ENCODE data around the gene SLC37A1.

SLC37A1 gene

GRCh38 chr21:42558846-42559245 lies 45.2 kb downstream of the SLC37A1 start:
- H3K4me3 ChIP-seq (ENCODE audit: low read depth, low read length) = no peak overlapping the region

DNA sequence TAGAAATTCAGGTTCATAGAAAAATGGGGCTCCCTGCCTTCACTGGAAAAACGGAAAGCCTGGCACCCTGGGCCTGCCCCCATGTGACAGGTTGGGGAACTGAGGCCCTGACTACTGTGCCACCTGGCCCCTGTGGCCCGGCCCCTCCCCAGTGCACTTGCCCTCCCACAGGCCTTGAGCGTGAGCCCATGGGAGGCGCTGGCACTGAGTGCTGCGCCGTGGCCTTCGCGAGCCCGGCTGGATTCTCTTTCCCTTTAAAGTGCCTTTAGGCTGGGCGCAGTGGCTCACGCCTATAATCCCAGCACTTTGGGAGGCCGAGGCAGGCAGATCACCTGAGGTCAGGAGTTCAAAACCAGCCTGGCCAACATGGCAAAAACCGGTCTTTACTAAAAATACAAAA lies 45.7 kb downstream of the SLC37A1 start:
- H3K4me3 ChIP-seq (ENCODE audit: low read depth, low read length) = no peak overlapping the region

DNA sequence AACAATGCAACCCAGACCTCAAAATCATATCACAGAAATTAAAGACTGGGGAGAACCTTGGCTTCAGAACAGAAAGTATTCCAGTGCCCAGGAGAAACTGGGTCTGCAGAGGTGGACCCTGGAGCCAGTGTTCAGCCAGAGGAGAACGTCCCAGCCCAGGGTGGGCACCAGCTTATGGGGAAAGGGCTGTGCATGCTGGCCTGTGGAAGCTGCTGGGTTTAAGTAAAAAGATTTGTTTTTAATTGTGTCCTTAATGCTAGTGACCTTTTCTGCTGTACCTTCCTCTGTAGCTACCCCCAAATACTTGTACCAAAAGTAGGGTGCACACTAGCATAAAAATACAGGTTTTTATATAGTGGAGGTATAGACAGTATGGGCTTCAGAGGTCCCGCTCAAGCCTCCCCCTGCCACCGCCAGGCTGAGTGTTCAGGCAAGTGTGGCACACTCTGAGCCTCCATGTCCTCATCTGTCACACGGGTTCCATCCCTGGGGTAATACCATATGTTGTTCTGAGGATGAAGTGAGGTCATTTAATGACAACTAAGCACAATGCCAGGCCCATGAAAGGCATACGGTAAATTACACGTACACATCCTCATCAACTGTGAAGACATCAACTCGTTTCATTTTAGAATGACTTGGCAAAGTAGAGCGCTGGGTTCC lies 47.0 kb downstream of the SLC37A1 start:
- no peak overlapping the region for H3K4me3 ChIP-seq (ENCODE audit: low read depth, low read length)

DNA sequence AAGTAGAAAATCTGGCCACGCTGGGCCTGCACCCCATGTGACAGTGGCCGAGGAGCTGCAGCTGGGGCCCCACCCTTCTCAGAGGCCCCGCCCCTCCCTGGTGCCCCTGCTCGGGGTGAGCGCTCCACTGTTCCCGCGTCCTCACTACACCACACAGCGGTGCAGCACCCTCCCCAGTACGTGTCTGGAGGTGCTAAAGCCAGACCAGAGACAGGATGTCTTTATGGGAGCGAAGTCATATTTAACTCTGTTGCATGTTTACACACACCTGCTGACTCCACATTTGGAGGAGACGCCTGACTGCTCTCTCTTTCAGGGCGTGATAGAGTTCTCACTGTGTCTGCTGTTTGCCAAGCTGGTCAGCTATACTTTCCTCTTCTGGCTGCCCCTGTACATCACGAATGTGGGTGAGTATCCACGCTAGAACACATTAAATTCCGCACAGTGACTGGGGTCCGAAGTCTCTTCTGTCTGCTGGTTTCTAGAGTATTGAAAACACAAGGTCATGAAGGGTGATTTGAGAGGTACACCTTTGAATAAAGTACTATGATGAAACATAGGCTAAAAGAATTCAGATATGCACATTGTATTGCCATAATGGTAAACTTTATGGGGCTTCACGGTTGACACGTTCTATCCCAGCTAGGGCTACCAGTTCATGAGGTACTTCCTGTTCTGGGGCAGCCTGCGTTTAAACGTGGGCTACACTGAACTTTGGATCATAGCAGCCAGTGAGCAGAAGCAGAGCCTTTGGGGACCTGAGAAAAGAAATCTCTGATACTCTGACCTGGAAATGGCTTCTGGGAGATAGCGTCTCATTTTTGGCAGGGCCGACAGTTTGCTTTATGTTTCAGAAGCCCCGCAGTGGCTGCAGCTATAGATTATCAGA lies 48.4 kb downstream of the SLC37A1 start:
- H3K4me3 ChIP-seq (ENCODE audit: low read depth, low read length) = no peak overlapping the region

DNA sequence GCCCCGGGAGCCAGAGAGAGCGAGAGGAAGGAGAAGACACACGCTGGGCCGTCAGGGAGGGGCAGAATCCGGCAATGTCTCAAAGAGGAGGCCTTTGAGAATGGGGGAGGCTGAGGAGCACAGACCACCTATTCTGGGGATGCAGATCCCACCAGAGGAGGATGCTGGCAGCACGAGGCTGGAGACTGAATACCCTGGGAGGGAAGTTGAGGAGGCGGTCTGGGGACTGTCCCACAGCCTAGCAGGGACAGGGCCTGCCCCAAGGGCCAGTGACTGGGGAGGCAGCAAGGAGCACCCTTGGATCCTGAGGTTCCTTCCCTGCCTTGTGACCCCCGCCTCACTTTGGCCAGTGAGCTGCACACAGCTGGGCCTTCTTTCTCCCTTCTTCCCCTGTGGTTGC lies 49.2 kb downstream of the SLC37A1 start:
- H3K4me3 ChIP-seq (ENCODE audit: low read depth, low read length) = no peak overlapping the region

- H3K4me3 ChIP-seq (ENCODE audit: low read depth, low read length) = no peak overlapping the region
Observed at GRCh38 chr21:42563261-42563660, 49.6 kb downstream of the SLC37A1 start.

GRCh38 chr21:42563686-42564085 lies 50.0 kb downstream of the SLC37A1 start:
- no peak overlapping the region for H3K4me3 ChIP-seq (ENCODE audit: low read depth, low read length)

- no peak overlapping the region for H3K4me3 ChIP-seq (ENCODE audit: low read depth, low read length)
Observed at GRCh38 chr21:42564561-42564971, 50.9 kb downstream of the SLC37A1 start.

- H3K4me3 ChIP-seq (ENCODE audit: low read depth, low read length) = no peak overlapping the region
Observed at GRCh38 chr21:42565206-42565810, 51.7 kb downstream of the SLC37A1 start.

DNA sequence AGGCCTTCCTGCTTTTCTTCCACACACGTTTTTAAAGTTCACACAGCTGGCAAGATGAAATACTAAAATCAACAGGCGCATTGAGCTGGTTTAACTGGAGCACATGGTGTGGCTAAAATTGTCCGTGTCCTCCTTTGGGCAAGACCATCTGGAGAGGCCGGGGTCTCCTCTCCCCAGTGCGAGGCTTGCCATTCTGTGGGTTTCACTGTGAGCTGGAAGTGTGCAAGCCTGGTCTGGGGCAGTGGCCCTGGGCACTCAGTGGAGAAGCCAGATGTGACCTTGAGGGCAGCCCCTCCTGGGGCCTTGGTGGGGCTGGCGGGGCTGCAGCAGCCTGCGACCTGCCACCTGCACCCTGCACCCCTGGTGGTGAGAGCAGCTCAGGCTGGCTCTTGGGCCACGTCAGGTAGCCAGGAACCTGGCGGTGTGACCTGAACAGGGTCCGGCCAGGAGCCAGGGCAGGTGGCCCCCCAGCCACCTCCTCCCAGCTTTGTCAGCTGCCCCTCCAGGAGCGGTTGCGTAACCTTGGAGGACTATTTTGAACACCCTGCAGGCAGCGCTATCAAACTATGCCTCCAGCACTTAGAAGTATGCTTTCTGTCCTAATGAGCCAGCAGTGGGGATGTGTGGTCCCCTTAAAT lies 52.4 kb downstream of the SLC37A1 start:
- H3K4me3 ChIP-seq (ENCODE audit: low read depth, low read length) = no peak overlapping the region

GRCh38 chr21:42566524-42567213 lies 53.0 kb downstream of the SLC37A1 start:
- no peak overlapping the region for H3K4me3 ChIP-seq (ENCODE audit: low read depth, low read length)

DNA sequence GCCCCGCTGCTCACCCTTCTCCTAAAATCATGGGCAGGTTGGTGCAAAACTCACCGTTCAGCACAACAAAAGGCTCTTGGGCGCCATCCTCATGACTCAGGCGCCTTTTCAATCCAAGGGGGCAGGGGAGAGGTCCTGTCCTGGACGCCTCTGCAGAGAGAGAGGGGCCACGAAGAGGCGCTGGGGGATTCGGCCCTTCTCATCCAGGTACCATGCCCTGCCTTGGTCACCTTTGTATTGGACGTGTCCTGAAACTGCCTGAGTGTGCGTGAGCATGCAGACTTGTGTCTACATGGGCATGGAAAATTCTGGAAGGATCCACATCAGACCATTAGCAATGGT lies 53.5 kb downstream of the SLC37A1 start:
- no peak overlapping the region for H3K4me3 ChIP-seq (ENCODE audit: low read depth, low read length)

GRCh38 chr21:42567861-42568260 lies 54.2 kb downstream of the SLC37A1 start:
- H3K4me3 ChIP-seq (ENCODE audit: low read depth, low read length) = no peak overlapping the region

- no peak overlapping the region for H3K4me3 ChIP-seq (ENCODE audit: low read depth, low read length)
Observed at GRCh38 chr21:42568376-42568775, 54.7 kb downstream of the SLC37A1 start.

DNA sequence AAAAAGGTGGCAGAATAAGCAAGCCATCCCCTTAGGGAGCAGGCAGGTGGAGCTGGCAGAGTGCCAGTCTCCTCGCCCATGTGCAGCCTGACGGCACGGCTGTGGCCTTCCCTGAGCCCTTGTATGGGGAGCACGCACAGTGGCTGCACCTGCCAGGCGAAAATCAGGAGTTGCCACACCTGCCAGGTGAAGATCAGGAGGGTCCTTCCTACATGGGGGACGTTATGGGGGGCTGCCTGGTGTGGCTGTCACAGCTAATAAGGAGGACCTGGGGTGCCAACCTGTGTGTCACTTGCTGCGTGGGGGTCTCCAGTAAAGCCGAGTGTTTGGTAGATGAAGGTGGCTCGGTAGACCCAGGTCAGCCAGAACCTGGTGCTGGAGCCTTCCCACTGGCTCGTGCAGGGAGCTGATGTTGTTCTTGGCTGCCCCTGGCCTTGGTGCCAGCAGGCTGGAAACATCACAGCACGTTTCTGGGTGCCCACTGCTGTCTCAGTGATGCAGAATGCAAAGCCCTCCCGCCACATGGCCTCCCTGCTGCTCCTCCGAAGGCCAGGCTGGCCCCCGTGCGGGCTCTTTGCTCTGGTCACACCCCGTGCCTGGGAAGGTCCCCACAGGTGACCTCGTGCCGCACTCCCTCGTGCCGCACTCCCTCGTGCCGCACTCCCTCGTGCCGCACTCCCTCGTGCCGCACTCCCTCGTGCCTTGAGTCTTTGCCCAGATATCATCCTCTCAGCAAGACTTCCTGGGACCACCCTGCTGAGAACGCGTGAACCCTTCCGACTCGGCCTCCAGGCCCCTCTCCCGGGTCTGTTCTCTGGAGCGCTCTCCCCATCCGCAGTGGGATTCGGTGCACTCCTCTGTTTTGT lies 55.4 kb downstream of the SLC37A1 start:
- H3K4me3 ChIP-seq (ENCODE audit: low read depth, low read length) = no peak overlapping the region

DNA sequence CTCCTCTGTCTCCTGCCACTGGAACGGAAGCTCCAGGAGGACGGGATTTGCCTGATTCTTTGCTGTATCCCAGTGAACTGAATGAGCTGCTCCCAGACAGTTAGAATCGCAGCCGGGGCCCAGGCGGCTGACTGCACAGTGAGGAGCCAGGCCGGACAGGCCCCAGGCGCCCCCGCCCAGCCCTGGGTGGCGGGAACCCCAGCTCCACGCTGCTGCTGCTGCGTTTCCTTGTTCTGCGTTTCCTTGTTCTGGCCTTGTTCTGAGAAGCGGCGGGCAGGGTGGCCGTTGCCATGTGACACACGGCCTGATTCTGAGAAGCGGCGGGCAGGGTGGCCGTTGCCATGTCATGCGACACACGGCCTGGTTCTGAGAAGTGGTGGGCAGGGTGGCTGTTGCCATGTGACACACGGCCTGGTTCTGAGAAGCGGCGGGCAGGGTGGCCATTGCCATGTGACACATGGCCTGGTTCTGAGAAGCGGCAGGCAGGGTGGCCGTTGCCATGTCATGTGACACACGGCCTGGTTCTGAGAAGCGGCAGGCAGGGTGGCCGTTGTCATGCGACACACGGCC lies 56.2 kb downstream of the SLC37A1 start:
- H3K4me3 ChIP-seq (ENCODE audit: low read depth, low read length) = no peak overlapping the region

DNA sequence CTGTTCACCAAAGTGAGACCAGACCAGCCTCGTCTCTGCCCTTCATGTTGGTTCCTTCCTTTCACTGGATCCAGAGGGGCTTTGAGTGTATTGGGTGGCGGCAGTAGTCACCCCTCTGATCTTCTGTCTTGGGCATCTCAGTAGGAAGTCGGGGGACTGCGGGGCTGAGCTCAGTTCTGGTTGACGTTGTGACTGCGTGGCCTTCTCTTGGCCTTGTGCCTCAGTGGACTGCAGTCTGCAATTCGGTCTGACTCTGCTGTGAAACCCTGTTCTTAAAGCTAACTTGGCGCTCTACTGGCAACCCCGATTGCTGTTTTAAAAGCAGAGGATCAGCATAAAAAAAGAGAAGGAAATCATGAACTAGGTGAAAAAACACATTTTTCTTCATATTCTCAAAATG lies 56.7 kb downstream of the SLC37A1 start:
- no peak overlapping the region for H3K4me3 ChIP-seq (ENCODE audit: low read depth, low read length)

GRCh38 chr21:42570841-42571387 lies 57.3 kb downstream of the SLC37A1 start:
- H3K4me3 ChIP-seq (ENCODE audit: low read depth, low read length) = no peak overlapping the region

DNA sequence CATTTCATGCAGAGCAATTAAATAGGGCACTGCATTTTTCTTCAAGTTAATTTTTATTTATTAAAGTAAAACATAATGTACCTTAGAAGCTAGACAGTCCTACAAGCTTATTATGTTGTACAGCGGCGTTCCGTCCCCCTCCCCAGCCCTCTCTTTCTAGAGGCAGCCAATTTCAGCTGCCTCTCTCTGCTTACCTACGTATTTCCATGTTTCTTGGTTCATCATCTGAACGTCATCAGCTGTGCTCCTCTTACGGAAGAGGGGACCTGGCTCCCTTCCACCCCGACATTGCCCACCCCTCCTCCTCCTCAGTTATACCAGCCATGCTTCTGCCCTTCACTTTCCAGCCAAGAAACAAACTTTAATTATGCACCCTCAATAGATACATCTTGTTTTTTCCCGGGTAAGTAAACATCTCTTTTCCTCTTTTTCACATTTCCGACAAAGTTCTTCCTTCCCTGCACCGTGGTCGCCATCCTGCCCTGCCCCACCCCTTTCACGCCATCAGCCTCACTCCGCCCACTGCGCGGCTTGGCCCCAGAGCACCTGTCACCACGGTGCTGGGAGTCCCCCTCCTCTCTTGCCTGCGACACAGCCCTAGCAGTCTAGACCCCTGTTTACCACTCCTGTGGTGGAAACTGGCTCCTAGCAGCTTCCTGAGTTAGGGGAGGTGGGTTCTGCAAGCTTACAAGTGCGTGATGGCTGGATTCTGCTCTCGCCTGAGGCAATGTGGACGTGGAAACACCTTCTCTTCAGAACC lies 57.9 kb downstream of the SLC37A1 start:
- H3K4me3 ChIP-seq (ENCODE audit: low read depth, low read length) = no peak overlapping the region

Data from iPS-11a (cell line).